CD14-positive monocyte (primary cell): Measurements from ENCODE around the gene LYL1. TPM values are rescaled to one million over a fixed set of nuclear protein-coding genes. Genes with fewer than 3 reads are reported as not detected.

Experiments used
- DNase-seq, 3 donors: peaks; one replicate each; pipeline ENCODE4 v3.0.0-alpha.2; 2011 to 2022
- H2AFZ ChIP-seq: 2 replicates; pipeline ENCODE4 v1.6.0; 2012; ENCODE audit warnings: mild to moderate bottlenecking, low read depth, low read length, inconsistent platforms; ENCODE audit not compliant: insufficient read depth, poor library complexity, severe bottlenecking
- H3K27ac ChIP-seq, 2 donors: 1 replicate in 1 of 2; 2 replicates in 1 of 2; pipeline ENCODE4 v1.5.1; 2012 to 2013; ENCODE audit warnings: low read length in 2 of 2, control low read depth in 1 of 2, inconsistent platforms in 1 of 2, low read depth in 1 of 2, mild to moderate bottlenecking in 1 of 2
- H3K27me3 ChIP-seq, 2 donors: one replicate each; pipeline versions ENCODE4 v1.6.0 to v1.6.1; 2011 to 2013; ENCODE audit warnings: low read length in 2 of 2; ENCODE audit not compliant: control insufficient read depth in 2 of 2, insufficient read depth in 2 of 2
- H3K36me3 ChIP-seq, 2 donors: replicated peaks in 1 of 2; 1 replicate in 1 of 2; 2 replicates in 1 of 2; pipeline versions ENCODE4 v1.5.1 to v1.6.1; 2012 to 2013; ENCODE audit warnings: low read length in 2 of 2, control low read depth in 1 of 2, inconsistent platforms in 1 of 2, mild to moderate bottlenecking in 1 of 2; ENCODE audit not compliant: insufficient read depth in 2 of 2, control insufficient read depth in 1 of 2
- H3K4me1 ChIP-seq, 2 donors: 1 replicate in 1 of 2; 2 replicates in 1 of 2; pipeline versions ENCODE4 v1.5.1 to v1.6.1; 2012 to 2013; ENCODE audit warnings: low read length in 2 of 2, control low read depth in 1 of 2, inconsistent platforms in 1 of 2, mild to moderate bottlenecking in 1 of 2, moderate library complexity in 1 of 2; ENCODE audit not compliant: insufficient read depth in 2 of 2, control insufficient read depth in 1 of 2
- H3K4me2 ChIP-seq: replicated peaks from 2 replicates; pipeline ENCODE3; 2012; ENCODE audit warnings: low read length, moderate library complexity, mild to moderate bottlenecking; ENCODE audit not compliant: poor library complexity, severe bottlenecking; ENCODE audit errors: extremely low read depth
- H3K4me3 ChIP-seq, 3 experiments: fragments of 200-600 bp in 1 of 3; sonication (generic) in 1 of 3; replicated peaks in 1 of 3; 1 replicate in 2 of 3; 2 replicates in 1 of 3; pipeline ENCODE4 v1.5.1; 2011 to 2013; ENCODE audit warnings: low read length in 3 of 3, mild to moderate bottlenecking in 3 of 3, control low read depth in 2 of 3, low read depth in 2 of 3, inconsistent platforms in 1 of 3, moderate library complexity in 1 of 3
- H3K79me2 ChIP-seq: 2 replicates; pipeline ENCODE4 v1.6.0; 2012; ENCODE audit warnings: mild to moderate bottlenecking, control low read depth, inconsistent platforms, low read length, moderate library complexity; ENCODE audit not compliant: insufficient read depth
- H3K9ac ChIP-seq: 2 replicates; pipeline ENCODE4 v1.6.0; 2017; ENCODE audit warnings: low read length, mild to moderate bottlenecking; ENCODE audit not compliant: insufficient read depth, poor library complexity, severe bottlenecking
- H3K9me3 ChIP-seq, 2 donors: replicated peaks in 1 of 2; 1 replicate in 1 of 2; 2 replicates in 1 of 2; pipeline versions ENCODE4 v1.5.1 to v1.6.1; 2012 to 2013; ENCODE audit warnings: low read length in 2 of 2, control low read depth in 1 of 2; ENCODE audit not compliant: control insufficient read depth in 1 of 2, insufficient read depth in 1 of 2
- H4K20me1 ChIP-seq: 2 replicates; pipeline ENCODE4 v1.6.0; 2012; ENCODE audit warnings: mild to moderate bottlenecking, low read length, control low read depth, moderate library complexity; ENCODE audit not compliant: insufficient read depth
- H3K27ac Mint-ChIP-seq, 7 donors: one replicate each; pipeline ENCODE4 v1.8.0; 2020; ENCODE audit warnings: mild to moderate bottlenecking in 7 of 7, mixed read lengths in 7 of 7, moderate library complexity in 6 of 7, inconsistent platforms in 2 of 7
- H3K27me3 Mint-ChIP-seq, 3 donors: one replicate each; pipeline ENCODE4 v1.8.0; 2021 to 2022; ENCODE audit warnings: low read depth in 3 of 3, mild to moderate bottlenecking in 3 of 3, mixed read lengths in 3 of 3, moderate library complexity in 3 of 3, inconsistent platforms in 1 of 3
- H3K36me3 Mint-ChIP-seq, 2 donors: one replicate each; pipeline ENCODE4 v1.8.0; 2020; ENCODE audit warnings: mixed read lengths in 2 of 2, inconsistent platforms in 1 of 2, mild to moderate bottlenecking in 1 of 2
- H3K4me1 Mint-ChIP-seq: one replicate; pipeline ENCODE4 v1.8.0; 2020; ENCODE audit warnings: mild to moderate bottlenecking, mixed read lengths
- H3K4me3 Mint-ChIP-seq, 2 donors: one replicate each; pipeline ENCODE4 v1.8.0; 2020; ENCODE audit warnings: mild to moderate bottlenecking in 2 of 2, mixed read lengths in 2 of 2, moderate library complexity in 1 of 2
- H3K9me3 Mint-ChIP-seq, 7 donors: one replicate each; pipeline ENCODE4 v1.8.0; 2020 to 2022; ENCODE audit warnings: mixed read lengths in 7 of 7, mild to moderate bottlenecking in 6 of 7, moderate library complexity in 6 of 7, inconsistent platforms in 2 of 7
- CTCF ChIP-seq: fragments of 200-600 bp; IDR thresholded peaks from one replicate; pipeline ENCODE4 v1.8.0; 2022; ENCODE audit warnings: antibody characterized with exemption, mild to moderate bottlenecking
- WGBS: methylation state at CpG from one replicate; pipeline ENCODE4 v1.1.5; 2013; ENCODE audit warnings: missing lambda C conversion rate; ENCODE audit not compliant: insufficient coverage; 5-methylcytosine and 5-hydroxymethylcytosine counted together
- intact Hi-C, 2 donors: fragments of 100-400 bp; cut with micrococcal nuclease; formaldehyde crosslinking; loops; one replicate each; pipeline versions ENCODE4 v1.15.0 to v1.15.1; 2023
- polyA plus RNA-seq, 3 donors: library from polyadenylated mRNA; depleted of rRNA in 1 of 3; unstranded in 2 of 3; stranded (reverse) in 1 of 3; fragments of 300-500 nt in 2 of 3; fragments of >200 nt in 1 of 3; fragmentation: Illumina TruSeq in 2 of 3; gene quantifications; 1 replicate in 2 of 3; 2 replicates in 1 of 3; pipeline ENCODE4 v1.2.3, GENCODE V29; 2012 to 2021

The LYL1 gene
- polyA plus RNA-seq, 3 donors: 35.7 to 51.1 (median 37.1) TPM

DNA sequence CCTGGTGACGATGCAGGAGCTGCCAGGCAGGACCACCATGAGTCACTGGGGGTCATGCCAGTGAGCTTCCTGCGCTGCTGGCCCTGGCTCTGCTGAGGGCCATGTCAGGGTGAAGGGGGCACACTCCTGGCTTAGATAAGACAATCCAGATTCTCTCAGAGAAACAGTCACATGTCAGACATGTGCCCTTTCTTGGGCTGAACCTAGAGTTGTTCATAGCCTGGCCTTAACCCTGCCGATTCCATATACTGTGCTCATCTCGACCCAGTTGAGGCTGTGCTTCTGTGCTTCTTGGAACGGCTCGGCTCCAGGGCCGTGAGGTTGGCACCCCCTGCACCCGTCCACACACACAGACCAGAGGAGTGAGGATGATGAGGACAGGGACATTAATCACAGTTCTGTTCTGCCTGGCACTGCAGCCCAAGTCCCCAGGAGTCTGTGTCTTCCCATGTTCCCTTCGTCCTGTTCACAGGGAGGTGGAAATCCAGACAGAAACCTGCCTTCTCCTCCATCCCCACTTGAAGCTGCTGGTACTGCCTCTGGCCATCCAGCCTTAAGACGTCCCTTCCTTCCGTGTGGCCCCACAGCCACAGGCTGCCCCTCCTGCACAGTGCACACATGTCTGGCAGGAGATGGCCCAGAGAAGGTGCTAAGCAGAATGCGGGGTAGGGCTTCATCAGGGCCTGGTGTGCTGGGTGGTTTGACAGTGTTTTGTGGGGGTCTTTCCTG lies 50.0 kb downstream of the LYL1 start:
- Histone ChIP-seq H3K9ac (no peak overlapping the region), H3K4me1 (peaks cover 8 to 9% of the 10 kb centered on the region in 2 donors)

More for the DNA sequence above, 50.0 kb downstream of the LYL1 start:
- H3K9me3 ChIP-seq: no peaks in the 10 kb centered on the region
- Mint-ChIP-seq H3K4me1 (peaks cover 15% of the 10 kb centered on the region), H3K27ac (peak overlapping the region in 1 of 7 donors; percentile 72), H3K9me3 (peaks cover 0 to 4% (median 0%) of the 10 kb centered on the region in 7 donors), H3K4me3 (peak overlapping the region in 1 of 2 donors; percentile 30), H3K27me3 (peaks cover 18 to 32% (median 19%) of the 10 kb centered on the region in 3 donors), H3K36me3 (no peaks in the 10 kb centered on the region)
- peaks cover 13% of the 10 kb centered on the region for H4K20me1 ChIP-seq
- 93% methylated on average over 7 of the region's 12 CpGs for WGBS
- no peak for DNase-seq
- peaks cover 0 to 8% of the 10 kb centered on the region in 2 donors for H3K27me3 ChIP-seq
- no peak overlapping the region for H3K27ac ChIP-seq
- no peaks in the 10 kb centered on the region for H3K36me3 ChIP-seq
- H2AFZ ChIP-seq: no peak overlapping the region
- intact Hi-C loops: no loop called here
- H3K79me2 ChIP-seq: no peaks in the 10 kb centered on the region
- no peak overlapping the region for H3K4me2 ChIP-seq
- no peak overlapping the region for H3K4me3 ChIP-seq
- TF ChIP-seq CTCF: no peak
